GM23338 (cell line): Measurements from ENCODE around the gene OR5AS1.

ENCODE experiments used
- CREB1 ChIP-seq: fragments of 250-450 bp; sonication (Bioruptor Pico); IDR thresholded peaks from 2 replicates; pipeline ENCODE4 v1.5.0; 2020; ENCODE audit warnings: low read depth, mild to moderate bottlenecking, moderate library complexity
- CTCF ChIP-seq, 2 experiments: fragments of 200-600 bp in 1 of 2; sonication (generic) in 1 of 2; conservative IDR thresholded peaks; 2 replicates each; pipeline versions ENCODE4 v1.5.1 to v1.6.1; 2016 to 2017; ENCODE audit warnings: antibody characterized with exemption in 2 of 2, low read depth in 2 of 2, mild to moderate bottlenecking in 2 of 2, moderate library complexity in 1 of 2
- ETS1 ChIP-seq: IDR thresholded peaks from 2 replicates; pipeline ENCODE4 v1.6.1; 2016; ENCODE audit warnings: antibody characterized with exemption
- EZH2 ChIP-seq: fragments of 200-600 bp; sonication (generic); IDR thresholded peaks from one replicate; pipeline ENCODE4 v1.8.0; 2017; ENCODE audit warnings: antibody characterized with exemption, mild to moderate bottlenecking, low read depth; ENCODE audit not compliant: unreplicated experiment
- EZH2phosphoT487 ChIP-seq: fragments of 200-600 bp; sonication (generic); IDR thresholded peaks from one replicate; pipeline ENCODE4 v1.8.1; 2018; ENCODE audit warnings: antibody characterized with exemption; ENCODE audit not compliant: unreplicated experiment
- JUNB ChIP-seq: IDR thresholded peaks from one replicate; pipeline ENCODE4 v1.6.1; 2016; ENCODE audit warnings: antibody characterized with exemption; ENCODE audit not compliant: unreplicated experiment
- NANOG ChIP-seq: IDR thresholded peaks from 2 replicates; pipeline ENCODE4 v1.6.1; 2016; ENCODE audit warnings: antibody characterized with exemption, borderline replicate concordance
- POLR2AphosphoS5 ChIP-seq: IDR thresholded peaks from 2 replicates; pipeline ENCODE4 v1.6.1; 2016; ENCODE audit warnings: antibody characterized with exemption, low read depth
- REST ChIP-seq: IDR thresholded peaks from one replicate; pipeline ENCODE4 v1.6.1; 2018; ENCODE audit warnings: antibody characterized with exemption; ENCODE audit not compliant: unreplicated experiment
- STAT1 ChIP-seq: IDR thresholded peaks from one replicate; pipeline ENCODE4 v1.6.1; 2016; ENCODE audit warnings: antibody characterized with exemption; ENCODE audit not compliant: unreplicated experiment

GRCh38 chr11:56010716-56011115, 16.7 kb upstream of the OR5AS1 start:
- TF ChIP-seq EZH2 (no peak), CTCF (conservative IDR thresholded peaks at IDR 0.05; ENCODE audit: low read depth in 2 of 2) (no peak), EZH2phosphoT487 (no peak), REST (no peak), CREB1 (CRISPR knock-in tag) (no peak), JUNB (no peak), POLR2AphosphoS5 (no peak), ETS1 (no peak), NANOG (no peak), STAT1 (no peak)
